Hematopoietic multipotent progenitor cell treated with erythropoietin and hydrocortisone succinate and interleukin-3 and kit ligand, for 17 days (in vitro differentiated cells): ENCODE results near the gene C9orf40.

Source experiments
- DNase-seq: peaks from one replicate; pipeline ENCODE4 v3.0.0-alpha.2; 2015; ENCODE audit warnings: low spot score

C9orf40 gene

GRCh38 chr9:74940600-74940999 lies 12.1 kb downstream of the C9orf40 start:
- peak; percentile 58 for DNase-seq

GRCh38 chr9:74935008-74935407 lies 17.7 kb downstream of the C9orf40 start:
- no peak for DNase-seq

- DNase-seq = peak; percentile 30
Measured at GRCh38 chr9:74921737-74922136, 31.0 kb downstream of the C9orf40 start.

GRCh38 chr9:74920944-74921626 lies 31.6 kb downstream of the C9orf40 start:
- DNase-seq = no peak

GRCh38 chr9:74910036-74910435 lies 42.7 kb downstream of the C9orf40 start:
- no peak for DNase-seq

- no peak for DNase-seq
Measured at GRCh38 chr9:74908665-74909064, 44.0 kb downstream of the C9orf40 start.

- no peak for DNase-seq
Measured at GRCh38 chr9:74907085-74907484, 45.6 kb downstream of the C9orf40 start.

- no peak for DNase-seq
Measured at GRCh38 chr9:74901001-74901400, 51.7 kb downstream of the C9orf40 start.
